K562 (cell line): ENCODE results near the gene COA5. TPM values are rescaled to one million over a fixed set of nuclear protein-coding genes. Genes with fewer than 3 reads are reported as not detected.

ENCODE experiments used
- ATAC-seq: fragments of 200-7000 bp; cut with Tn5 transposase; 3 replicates; pipeline ENCODE4 v1.9.1; 2020; ENCODE audit warnings: moderate library complexity
- Bru-seq: library from RNA; stranded (reverse); fragments of 400-500 nt; gene quantifications from one replicate; lab custom pipeline; 2021; lab: Mats Ljungman, UMichigan
- BruChase-seq, 2 experiments: library from RNA; stranded (reverse); fragments of 400-500 nt; gene quantifications; one replicate each; lab custom pipeline; 2021; lab: Mats Ljungman, UMichigan
- BruUV-seq: library from RNA; stranded (reverse); fragments of 400-500 nt; replicated peaks from 2 replicates; lab custom pipeline; 2021; lab: Mats Ljungman, UMichigan
- CTCF ChIA-PET: fragments of 300-600 bp; formaldehyde crosslinking; extraction: SDS; loops from one replicate; lab custom pipeline; 2021; ENCODE audit warnings: low intra/inter-chr PET ratio; lab: Yijun Ruan, JAX
- POLR2A ChIA-PET: fragments of 300-600, 350-650 bp; sonication (Branson Sonifier 250); formaldehyde crosslinking; extraction: SDS; loops from one replicate; lab custom pipeline; 2021; ENCODE audit warnings: antibody characterized with exemption, inconsistent platforms; lab: Yijun Ruan, JAX
- DNase-seq, 4 experiments: peaks; one replicate each; pipeline versions ENCODE4 v3.0.0 to v3.0.0-alpha.2; 2011 to 2018; ENCODE audit warnings: low spot score in 3 of 4, mixed read lengths in 3 of 4; ENCODE audit errors: extremely low read depth in 1 of 4
- FAIRE-seq: peaks from 2 replicates; lab custom pipeline; 2011; peaks lifted over from hg19 to GRCh38; lab: Jason Lieb, UNC
- H2AFZ ChIP-seq: 2 replicates; pipeline ENCODE4 v1.6.0; 2011; ENCODE audit warnings: low read depth, low read length, control low read depth, inconsistent platforms
- H3K27ac ChIP-seq: fragments of 200-600 bp; 3 replicates; pipeline ENCODE4 v1.8.0; 2011; ENCODE audit warnings: low read depth, mild to moderate bottlenecking, control low read depth, inconsistent platforms, low read length, moderate library complexity, mixed read lengths; ENCODE audit errors: extremely low read depth
- H3K27me3 ChIP-seq, 2 experiments: fragments of 300-600 bp in 1 of 2; 2 replicates in 1 of 2; 3 replicates in 1 of 2; pipeline versions ENCODE4 v1.6.0 to v1.8.0; 2011; ENCODE audit warnings: inconsistent platforms in 2 of 2, low read length in 2 of 2, mild to moderate bottlenecking in 1 of 2, mixed read lengths in 1 of 2, moderate library complexity in 1 of 2; ENCODE audit not compliant: control insufficient read depth in 2 of 2, insufficient read depth in 2 of 2
- H3K36me3 ChIP-seq: fragments of 300-600 bp; 3 replicates; pipeline ENCODE4 v1.8.0; 2011; ENCODE audit warnings: mild to moderate bottlenecking, low read length, inconsistent platforms; ENCODE audit not compliant: control insufficient read depth, insufficient read depth
- H3K4me1 ChIP-seq, 2 experiments: fragments of 200-600 bp in 1 of 2; replicated peaks in 1 of 2; 2 replicates in 1 of 2; 3 replicates in 1 of 2; pipeline versions ENCODE4 v1.5.1 to v1.8.0; 2011; ENCODE audit warnings: inconsistent platforms in 2 of 2, low read length in 2 of 2, mild to moderate bottlenecking in 1 of 2, mixed read lengths in 1 of 2, moderate library complexity in 1 of 2; ENCODE audit not compliant: control insufficient read depth in 2 of 2, insufficient read depth in 2 of 2
- H3K4me2 ChIP-seq: 2 replicates; pipeline ENCODE4 v1.6.1; 2011; ENCODE audit warnings: low read length, control low read depth, inconsistent platforms, mixed read lengths; ENCODE audit not compliant: insufficient read depth
- H3K4me3 ChIP-seq: fragments of 200-600 bp; sonication (generic), shearing (Covaris generic); 2 replicates; pipeline ENCODE4 v1.5.1; 2016; ENCODE audit warnings: control low read depth, inconsistent platforms
- H3K79me2 ChIP-seq: fragments of 200-600 bp; 3 replicates; pipeline ENCODE4 v1.8.0; 2011; ENCODE audit warnings: low read length, inconsistent platforms; ENCODE audit not compliant: control insufficient read depth, insufficient read depth
- H3K9ac ChIP-seq, 2 experiments: 2 replicates each; pipeline versions ENCODE4 v1.6.0 to v1.6.1; 2011; ENCODE audit warnings: low read depth in 2 of 2, low read length in 2 of 2, control low read depth in 1 of 2, inconsistent platforms in 1 of 2, mild to moderate bottlenecking in 1 of 2, mixed read lengths in 1 of 2; ENCODE audit not compliant: insufficient read depth in 1 of 2
- H3K9me1 ChIP-seq: one replicate; pipeline ENCODE4 v1.6.0; 2011; ENCODE audit warnings: inconsistent platforms, mild to moderate bottlenecking, low read length, moderate library complexity; ENCODE audit not compliant: control insufficient read depth, insufficient read depth
- H3K9me3 ChIP-seq: replicated peaks from 2 replicates; pipeline ENCODE4 v1.5.1; 2011; ENCODE audit warnings: low read depth, low read length, inconsistent platforms; ENCODE audit not compliant: control insufficient read depth, insufficient read depth
- H4K20me1 ChIP-seq: replicated peaks from 2 replicates; pipeline ENCODE4 v1.6.1; 2011; ENCODE audit warnings: low read length, inconsistent platforms, mixed read lengths; ENCODE audit not compliant: control insufficient read depth, insufficient read depth
- CBX3 ChIP-seq, 2 experiments: IDR thresholded peaks; 1 replicate in 1 of 2; 2 replicates in 1 of 2; pipeline ENCODE4 v1.6.1; 2012; ENCODE audit warnings: inconsistent platforms in 2 of 2, low read length in 2 of 2, borderline replicate concordance in 1 of 2, control low read depth in 1 of 2
- E2F8 ChIP-seq: fragments of 450-650 bp; IDR thresholded peaks from 2 replicates; pipeline ENCODE4 v1.7.1; 2018; ENCODE audit warnings: mild to moderate bottlenecking, low read depth; ENCODE audit not compliant: partially characterized antibody
- RBFOX2 ChIP-seq: fragments of 200-400 bp; formaldehyde crosslinking; IDR thresholded peaks from 2 replicates; pipeline ENCODE4 v1.6.1; 2017; ENCODE audit warnings: low read depth, mild to moderate bottlenecking, low read length, moderate library complexity
- TEAD4 ChIP-seq, 2 experiments: sonication (generic) in 1 of 2; formaldehyde crosslinking in 1 of 2; IDR thresholded peaks; 2 replicates each; pipeline versions ENCODE4 v1.6.1 to v1.8.0; 2012 to 2022; ENCODE audit warnings: borderline replicate concordance in 1 of 2, inconsistent platforms in 1 of 2, low read length in 1 of 2, mild to moderate bottlenecking in 1 of 2, missing genetic modification reagents in 1 of 2
- YBX1 ChIP-seq: fragments of 450-650 bp; IDR thresholded peaks from 2 replicates; pipeline ENCODE4 v1.7.1; 2016; ENCODE audit warnings: mild to moderate bottlenecking
- ZC3H11A ChIP-seq: IDR thresholded peaks from 2 replicates; pipeline ENCODE4 v1.6.1; 2012; ENCODE audit warnings: low read depth, low read length, improper control_type of control experiment
- ZNF197 ChIP-seq: fragments of 200-800 bp; sonication (Bioruptor generic); IDR thresholded peaks from 2 replicates; pipeline ENCODE4 v1.6.1; 2016; ENCODE audit warnings: low read depth, missing genetic modification characterization, missing compliant biosample characterization
- ZNF445 ChIP-seq: fragments of 250-450 bp; sonication (Bioruptor Pico); IDR thresholded peaks from 2 replicates; pipeline ENCODE4 v1.4.0; 2020; ENCODE audit warnings: low read depth, mild to moderate bottlenecking, moderate library complexity
- WGBS: fragments of 100-300 bp; shearing (Covaris generic); methylation state at CpG from one replicate; pipeline ENCODE4 v1.1.6; 2016; ENCODE audit warnings: low coverage, mixed read lengths; ENCODE audit not compliant: insufficient coverage; ENCODE audit errors: missing lambda C conversion rate; 5-methylcytosine and 5-hydroxymethylcytosine counted together
- in situ Hi-C: fragments of 300-500 bp; cut with MboI; formaldehyde crosslinking; loops from 4 replicates; pipeline ENCODE4 v1.15.0; 2018; ENCODE audit warnings: inconsistent platforms, mixed read lengths
- intact Hi-C: fragments of 100-400 bp; cut with micrococcal nuclease; formaldehyde crosslinking; loops from 2 replicates; pipeline ENCODE4 v1.14.2; 2022
- long read RNA-seq, 3 experiments: library from polyadenylated mRNA in 2 of 3; library from RNA in 1 of 3; unstranded in 2 of 3; stranded (forward) in 1 of 3; transcript quantifications; one replicate each; pipeline ENCODE4 v2.0.0, GENCODE V29; 2019 to 2022
- polyA minus RNA-seq, 3 experiments: library from RNA; depleted of rRNA, polyadenylated mRNA; stranded (reverse); fragments of >200 nt; gene quantifications; 2 replicates each; pipeline ENCODE4 v1.2.3, GENCODE V29; 2011
- polyA plus RNA-seq, 8 experiments: library from polyadenylated mRNA; depleted of rRNA in 4 of 8; stranded (reverse) in 5 of 8; unstranded in 3 of 8; fragments of >200 nt; fragmentation: Nextera tagmentation in 2 of 8; fragmentation: Illumina TruSeq in 1 of 8; extraction: Ambion mirVana in 2 of 8; extraction: Trizol in 1 of 8; gene quantifications; 2 replicates each; pipeline versions ENCODE4 v1.2.1 to v1.2.3, GENCODE V29; 2011 to 2014; ENCODE audit warnings: inconsistent platforms in 1 of 8, missing spikeins in 1 of 8
- total RNA-seq, 7 experiments: library from RNA; depleted of rRNA in 6 of 7; stranded (reverse); fragments of >200 nt in 6 of 7; fragmentation: Illumina TruSeq in 2 of 7; extraction: Trizol in 2 of 7; gene quantifications; 2 replicates each; pipeline versions ENCODE4 v1.2.1 to v1.2.3, GENCODE V29; 2011 to 2021; ENCODE audit warnings: low replicate concordance in 1 of 7
- TF ChIP-seq, protein P1 (sequence below): sonication (generic); IDR thresholded peaks from 2 replicates; pipeline ENCODE4 v1.6.1; 2016

Gene COA5
- total RNA-seq (2011; cell fraction: chromatin; rRNA removed; ENCODE audit: low replicate concordance) = 15.0 and 30.4 TPM in 2 replicates
- 18.6 and 22.3 TPM in 2 replicates for total RNA-seq (2011; cell fraction: nucleolus; rRNA removed)
- 30.0 and 40.5 TPM in 2 replicates for total RNA-seq (2011; cell fraction: nucleoplasm; rRNA removed)
- total RNA-seq (2014; rRNA removed) (41.6 and 43.3 TPM in 2 replicates), total RNA-seq (2014; rRNA removed; fragmentation: Illumina TruSeq; extraction: Trizol) (41.7 and 43.4 TPM in 2 replicates), total RNA-seq (2015; rRNA removed; fragmentation: Illumina TruSeq; extraction: Trizol) (27.6 and 30.2 TPM in 2 replicates), total RNA-seq (2021) (33.4 and 33.9 TPM in 2 replicates), polyA plus RNA-seq (2011; rRNA removed) (50.7 and 54.7 TPM in 2 replicates), polyA plus RNA-seq (2014; fragmentation: Illumina TruSeq; extraction: Trizol) (27.2 and 27.6 TPM in 2 replicates), polyA plus RNA-seq (2014; fragmentation: Nextera tagmentation; extraction: Ambion mirVana) (10 to 100 TPM; 17.9 to 23.6 TPM), polyA plus RNA-seq (2014; rRNA removed) (60.4 and 77.6 TPM in 2 replicates), polyA minus RNA-seq (2011; rRNA and poly(A)+ RNA removed) (12.0 and 12.4 TPM in 2 replicates), Bru-seq, nascent RNA (percentile 91 among the genes with signal in this experiment), BruChase-seq, experiment 1, labeled RNA remaining after a 2-hour chase (percentile 85 among the genes with signal in this experiment), BruChase-seq, experiment 2, labeled RNA remaining after a 6-hour chase (percentile 83 among the genes with signal in this experiment)
- 13.8 and 32.7 TPM in 2 replicates for polyA plus RNA-seq (2011; cell fraction: cytosol; rRNA removed)
- 46.8 and 52.2 TPM in 2 replicates for polyA plus RNA-seq (2011; cell fraction: nucleus; rRNA removed)
- 41.7 and 56.9 TPM in 2 replicates for polyA plus RNA-seq (2012)
- polyA minus RNA-seq (2011; cell fraction: cytosol; rRNA and poly(A)+ RNA removed) = 9.8 and 11.1 TPM in 2 replicates
- polyA minus RNA-seq (2011; cell fraction: nucleus; rRNA and poly(A)+ RNA removed) = 25.6 and 30.7 TPM in 2 replicates
- long read RNA-seq, experiment 1, transcript COA5-201 (3 exons, 1,754 nt) = major isoform, 50 of 101 reads
- long read RNA-seq, experiment 1, transcript COA5-204 (2 exons, 958 nt) = minor isoform, 16 of 101 reads
- long read RNA-seq, experiment 1, transcript COA5-205 (3 exons, 770 nt) = minor isoform, 5 of 101 reads
- long read RNA-seq, experiment 1, partial matches to known transcripts = 9 of 101 reads
- long read RNA-seq, experiment 1, other reads (novel, unspliced or antisense) = 21 of 101 reads
- long read RNA-seq, experiment 2, transcript COA5-201 (3 exons, 1,754 nt) = major isoform, 20 of 28 reads
- long read RNA-seq, experiment 2, partial matches to known transcripts = 0 of 28 reads
- long read RNA-seq, experiment 2, other reads (novel, unspliced or antisense) = 8 of 28 reads
- long read RNA-seq, experiment 3, transcript COA5-201 (3 exons, 1,754 nt) = major isoform, 35 of 42 reads
- long read RNA-seq, experiment 3, partial matches to known transcripts = 0 of 42 reads
- long read RNA-seq, experiment 3, other reads (novel, unspliced or antisense) = 6 of 42 reads

DNA sequence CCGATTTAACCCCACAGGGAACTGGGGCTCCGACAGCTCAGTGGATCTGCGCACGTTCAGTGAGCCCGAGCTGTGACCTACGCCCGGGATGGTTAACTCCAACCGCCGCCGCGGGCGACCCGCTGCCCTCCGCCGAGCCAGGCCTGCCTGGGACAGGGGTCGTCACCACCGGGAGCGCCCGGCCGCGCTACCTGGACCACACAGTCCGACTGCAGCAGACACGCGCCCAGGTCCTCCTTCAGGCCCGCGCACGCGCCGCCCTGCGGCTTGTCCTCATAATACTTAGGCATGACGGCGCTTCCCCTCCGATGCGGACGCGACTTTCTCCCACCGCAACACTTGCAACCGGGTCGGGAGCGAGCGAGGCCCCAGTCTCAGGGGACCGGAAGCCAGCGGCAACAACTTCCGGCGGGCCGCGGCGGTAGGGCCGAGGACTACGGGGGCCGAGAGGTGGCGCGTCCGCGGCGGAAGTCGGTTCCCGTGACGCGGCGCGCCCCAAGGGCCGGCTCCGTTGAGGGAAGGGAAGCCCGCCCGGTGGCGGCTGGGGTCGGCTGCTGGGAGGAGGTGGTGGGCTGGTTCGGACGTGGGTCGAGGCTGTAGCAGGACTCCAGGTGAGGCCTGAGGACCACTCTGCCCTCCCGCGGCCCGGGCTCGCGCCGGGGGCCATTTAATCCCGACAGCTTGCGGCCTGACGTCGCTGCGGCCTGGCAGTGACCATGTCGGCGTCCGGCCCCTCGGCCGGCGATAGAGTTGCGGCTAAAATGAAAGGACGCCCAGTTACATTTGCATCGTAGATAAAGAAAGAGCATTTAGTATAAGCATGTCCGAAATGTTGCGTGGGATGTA lies at the start of gene COA5, which contains the start of gene UNC50:
COA5 (minus strand) TSS at position 397 of the 846 bp plus-strand sequence; CDS start at position 290, 107 bp downstream.
UNC50 (plus strand) TSS at position 474 of the 846 bp plus-strand sequence. CDS start 1,171 bp downstream, outside the sequence.
- peaks cover 64% of the 10 kb centered on the region for H3K79me2 ChIP-seq
- BruUV-seq = no TSS peak
- peak; percentile 95 for ATAC-seq
- peak within 1 kb of the TSS; percentile 90 for H3K27ac ChIP-seq
- DNase-seq = peak; percentile 92 to 95 (median 94)
- ChIA-PET CTCF (interaction anchor here (0.5 kb wide), 1 partner anchor 229 kb away, joined by 5 read pairs; no protein-coding TSS in a partner anchor), POLR2A (interaction anchor here (0.7 to 1.3 kb wide), 6 partner anchors 9 to 222 kb away, joined by 3 to 7 read pairs (median 4); no protein-coding TSS in a partner anchor)
- H3K36me3 ChIP-seq = peaks cover 61% of the 10 kb centered on the region
- H3K9ac ChIP-seq = peak within 1 kb of the TSS; percentile 94 to 99
- intact Hi-C loops = no loop called here
- H3K27me3 ChIP-seq = no peaks in the 10 kb centered on the region
- H3K4me2 ChIP-seq = peak within 1 kb of the TSS; percentile 99
- no peaks in the 10 kb centered on the region for H3K9me3 ChIP-seq
- peak within 1 kb of the TSS; percentile 95 for H2AFZ ChIP-seq
- peak; percentile 74 for FAIRE-seq
- H3K9me1 ChIP-seq = peaks cover 5% of the 10 kb centered on the region
- H4K20me1 ChIP-seq = no peaks in the 10 kb centered on the region; the same call in 1 of the 2 replicates
- in situ Hi-C loops = no loop called here
- H3K4me3 ChIP-seq = peak within 1 kb of the TSS; percentile 99
- H3K4me1 ChIP-seq = peaks cover 17 to 28% of the 10 kb centered on the region in 2 experiments
- WGBS = 1% methylated on average over 59 of the region's 93 CpGs
- TF ChIP-seq ZNF197 (CRISPR knock-in tag) (0 out of 2 replicates have a peak, but pooled peaks have one; percentile 27), TEAD4 (IDR thresholded peaks at IDR 0.05; ENCODE audit: low read length) (no peak; the same call in 1 of the 2 replicates), TEAD4 (CRISPR knock-in tag; IDR thresholded peaks at IDR 0.05; ENCODE audit: borderline replicate concordance) (no peak), E2F8 (peak; percentile 64), ZNF445 (CRISPR knock-in tag) (no peak), CBX3 (IDR thresholded peaks at IDR 0.05; ENCODE audit: borderline replicate concordance in 1 of 2, low read length in 2 of 2) (0 out of 3 replicates have a peak, but pooled peaks of 1 of the 2 experiments have one; percentile 12), YBX1 (no peak), RBFOX2 (peak; percentile 98), ZC3H11A (no peak)
- TF ChIP-seq, protein P1, sequence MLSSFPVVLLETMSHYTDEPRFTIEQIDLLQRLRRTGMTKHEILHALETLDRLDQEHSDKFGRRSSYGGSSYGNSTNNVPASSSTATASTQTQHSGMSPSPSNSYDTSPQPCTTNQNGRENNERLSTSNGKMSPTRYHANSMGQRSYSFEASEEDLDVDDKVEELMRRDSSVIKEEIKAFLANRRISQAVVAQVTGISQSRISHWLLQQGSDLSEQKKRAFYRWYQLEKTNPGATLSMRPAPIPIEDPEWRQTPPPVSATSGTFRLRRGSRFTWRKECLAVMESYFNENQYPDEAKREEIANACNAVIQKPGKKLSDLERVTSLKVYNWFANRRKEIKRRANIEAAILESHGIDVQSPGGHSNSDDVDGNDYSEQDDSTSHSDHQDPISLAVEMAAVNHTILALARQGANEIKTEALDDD = no peak
